ENCODE results near the gene TMEM161A. TPM values are rescaled to one million over a fixed set of nuclear protein-coding genes. Genes with fewer than 3 reads are reported as not detected.

Gene TMEM161A
- total RNA-seq: 10 to 100 TPM; 23.4 to 31.8 (median 27.9) TPM

GRCh38 chr19:19138109-19138981, at the start of gene TMEM161A:
TMEM161A (minus strand) TSS chr19:19138478; CDS start chr19:19138428, 50 bp downstream.
- WGBS: 3% methylated on average over 37 of the region's 42 CpGs
- TF ChIP-seq CTCF (IDR thresholded peaks at IDR 0.05) (no peak), EP300 (IDR thresholded peaks at IDR 0.05) (no peak), POLR2A (IDR thresholded peaks at IDR 0.05) (no peak), POLR2AphosphoS5 (IDR thresholded peaks at IDR 0.05) (peak in 1 of 3 donors; percentile 52)
- H3K27ac ChIP-seq: no peak within 1 kb of the TSS

DNA sequence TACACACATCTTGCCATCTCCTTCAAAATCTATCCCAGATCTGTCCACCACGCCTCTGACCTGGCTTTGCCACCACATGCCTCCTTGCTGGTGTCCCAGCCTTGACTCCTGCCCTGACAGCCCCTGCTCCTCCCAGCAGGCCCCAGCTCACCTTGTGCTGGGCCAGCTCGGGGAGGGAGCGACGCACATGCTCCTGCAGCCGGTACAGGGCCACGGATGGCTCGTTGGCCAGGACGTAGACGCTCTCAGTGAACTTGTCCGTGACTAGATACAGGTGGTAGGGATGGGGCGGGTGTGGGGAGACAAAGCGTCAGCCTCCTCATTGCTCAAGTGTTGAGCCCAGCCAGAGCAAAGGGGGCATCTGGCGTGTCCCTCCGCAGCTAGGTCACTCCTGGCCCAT, 48.5 kb upstream of the TMEM161A start:
- no peak for TF ChIP-seq EP300 (IDR thresholded peaks at IDR 0.05)
- no peak for TF ChIP-seq CTCF (IDR thresholded peaks at IDR 0.05)
- no peak for TF ChIP-seq POLR2AphosphoS5 (IDR thresholded peaks at IDR 0.05)
- TF ChIP-seq POLR2A (IDR thresholded peaks at IDR 0.05): no peak
- Histone ChIP-seq H3K4me3 (no peak overlapping the region), H3K36me3 (peaks cover 28% of the 10 kb centered on the region), H3K27ac (no peak overlapping the region), H3K27me3 (no peaks in the 10 kb centered on the region), H3K4me1 (peaks cover 26% of the 10 kb centered on the region), H3K9me3 (no peaks in the 10 kb centered on the region)
- 91% methylated on average over 14 of the region's 14 CpGs for WGBS
- no peak for DNase-seq (ENCODE audit: low spot score in 2 of 2)

More at GRCh38 chr19:19138109-19138981, at the start of gene TMEM161A:
- H3K27me3 ChIP-seq: no peaks in the 10 kb centered on the region
- no peaks in the 10 kb centered on the region for H3K36me3 ChIP-seq
- no peaks in the 10 kb centered on the region for H3K9me3 ChIP-seq
- peak within 1 kb of the TSS; percentile 69 for H3K4me3 ChIP-seq
- peak; percentile 98 to 99 for DNase-seq (ENCODE audit: low spot score in 2 of 2)
- H3K4me1 ChIP-seq: peaks cover 12% of the 10 kb centered on the region

GRCh38 chr19:19185853-19186740, 47.8 kb upstream of the TMEM161A start:
- WGBS: 61% methylated on average over 2 of the region's 9 CpGs
- Histone ChIP-seq H3K4me1 (peaks cover 22% of the 10 kb centered on the region), H3K9me3 (no peaks in the 10 kb centered on the region), H3K36me3 (peaks cover 34% of the 10 kb centered on the region), H3K4me3 (no peak overlapping the region), H3K27me3 (no peaks in the 10 kb centered on the region), H3K27ac (no peak overlapping the region)
- no peak for TF ChIP-seq POLR2A (IDR thresholded peaks at IDR 0.05)
- TF ChIP-seq CTCF (IDR thresholded peaks at IDR 0.05): peak; percentile 20 to 39
- DNase-seq (ENCODE audit: low spot score in 2 of 2): no peak

DNA sequence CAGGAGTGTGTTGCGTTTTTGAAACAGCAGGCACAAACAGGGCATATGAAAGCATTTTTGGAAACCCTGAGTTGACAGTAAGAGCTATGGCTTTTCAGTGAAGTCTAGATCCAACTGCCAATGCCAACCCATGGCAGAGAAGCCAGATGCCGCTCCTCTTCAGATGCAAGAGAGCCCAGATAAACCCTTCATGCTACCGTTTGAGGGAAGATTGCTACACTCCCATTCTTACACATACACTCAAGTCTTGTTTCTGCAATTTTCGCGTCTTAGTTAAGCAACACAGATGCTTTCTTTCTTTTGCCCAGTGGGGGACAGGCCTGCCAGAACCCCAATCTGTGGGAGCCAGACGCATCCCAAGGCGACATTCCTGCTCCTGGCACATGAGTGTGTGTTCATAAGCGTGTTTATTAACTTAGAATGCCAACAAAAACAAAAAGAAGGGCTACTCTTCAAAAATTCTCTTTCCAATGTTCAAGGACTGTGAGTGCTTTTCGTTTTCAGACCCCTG, 43.3 kb upstream of the TMEM161A start:
- WGBS: 80% methylated on average over 9 of the region's 9 CpGs
- peaks cover 69% of the 10 kb centered on the region for H3K36me3 ChIP-seq
- TF ChIP-seq POLR2AphosphoS5 (IDR thresholded peaks at IDR 0.05) (no peak), POLR2A (IDR thresholded peaks at IDR 0.05) (no peak), EP300 (IDR thresholded peaks at IDR 0.05) (no peak), CTCF (IDR thresholded peaks at IDR 0.05) (no peak)
- H3K9me3 ChIP-seq: no peaks in the 10 kb centered on the region
- H3K4me3 ChIP-seq: no peak overlapping the region
- H3K27ac ChIP-seq: no peak overlapping the region
- DNase-seq (ENCODE audit: low spot score in 2 of 2): no peak
- H3K4me1 ChIP-seq: no peaks in the 10 kb centered on the region
- no peaks in the 10 kb centered on the region for H3K27me3 ChIP-seq
